NCI-H146 treated with DMSO at 0.1 percent for 48 hours (cell line): ENCODE results near the gene RET.

Experiments
- DNase-seq: peaks from one replicate; lab custom pipeline; 2025; ENCODE audit not compliant: unreplicated experiment; lab: John Stamatoyannopoulos, UW

The RET gene

GRCh38 chr10:43044448-43044921 is 32.4 kb upstream of the RET start:
- peak; percentile 58 for DNase-seq

- DNase-seq = no peak
Observed at GRCh38 chr10:43044961-43045621, 31.8 kb upstream of the RET start.

GRCh38 chr10:43045631-43046287 is 31.1 kb upstream of the RET start:
- DNase-seq = no peak

GRCh38 chr10:43046288-43046991 is 30.4 kb upstream of the RET start:
- DNase-seq = no peak

- no peak for DNase-seq
Observed at GRCh38 chr10:43047288-43047970, 29.4 kb upstream of the RET start.

GRCh38 chr10:43048301-43049051 is 28.4 kb upstream of the RET start:
- no peak for DNase-seq

GRCh38 chr10:43049081-43049551 is 27.8 kb upstream of the RET start:
- DNase-seq = no peak

- DNase-seq = no peak
Observed at GRCh38 chr10:43050011-43050410, 26.9 kb upstream of the RET start.

GRCh38 chr10:43053825-43054224 is 23.0 kb upstream of the RET start:
- DNase-seq = no peak

GRCh38 chr10:43054593-43054992 is 22.3 kb upstream of the RET start:
- no peak for DNase-seq

- no peak for DNase-seq
Observed at GRCh38 chr10:43055217-43055616, 21.7 kb upstream of the RET start.

GRCh38 chr10:43055991-43056567 is 20.8 kb upstream of the RET start:
- DNase-seq = no peak

- no peak for DNase-seq
Observed at GRCh38 chr10:43056568-43057011, 20.3 kb upstream of the RET start.

GRCh38 chr10:43057231-43057711 is 19.6 kb upstream of the RET start:
- no peak for DNase-seq

- DNase-seq = no peak
Observed at GRCh38 chr10:43057831-43058340, 19.0 kb upstream of the RET start.

- no peak for DNase-seq
Observed at GRCh38 chr10:43058716-43059335, 18.0 kb upstream of the RET start.

- no peak for DNase-seq
Observed at GRCh38 chr10:43059336-43059720, 17.5 kb upstream of the RET start.

GRCh38 chr10:43059828-43060227 is 17.0 kb upstream of the RET start:
- no peak for DNase-seq

- DNase-seq = no peak
Observed at GRCh38 chr10:43060291-43060690, 16.6 kb upstream of the RET start.
